G401.6 (cell line): ENCODE measurements around the gene KIF1B.
"Not testable (repeated sequence)": the region's sequence is repeated elsewhere in the genome, so short reads cannot be mapped to it uniquely, and the experiment has no call there.

Experiments
- FAIRE-seq: peaks from 2 replicates; lab custom pipeline; 2012; peaks lifted over from hg19 to GRCh38; lab: Jason Lieb, UNC

Gene KIF1B

DNA sequence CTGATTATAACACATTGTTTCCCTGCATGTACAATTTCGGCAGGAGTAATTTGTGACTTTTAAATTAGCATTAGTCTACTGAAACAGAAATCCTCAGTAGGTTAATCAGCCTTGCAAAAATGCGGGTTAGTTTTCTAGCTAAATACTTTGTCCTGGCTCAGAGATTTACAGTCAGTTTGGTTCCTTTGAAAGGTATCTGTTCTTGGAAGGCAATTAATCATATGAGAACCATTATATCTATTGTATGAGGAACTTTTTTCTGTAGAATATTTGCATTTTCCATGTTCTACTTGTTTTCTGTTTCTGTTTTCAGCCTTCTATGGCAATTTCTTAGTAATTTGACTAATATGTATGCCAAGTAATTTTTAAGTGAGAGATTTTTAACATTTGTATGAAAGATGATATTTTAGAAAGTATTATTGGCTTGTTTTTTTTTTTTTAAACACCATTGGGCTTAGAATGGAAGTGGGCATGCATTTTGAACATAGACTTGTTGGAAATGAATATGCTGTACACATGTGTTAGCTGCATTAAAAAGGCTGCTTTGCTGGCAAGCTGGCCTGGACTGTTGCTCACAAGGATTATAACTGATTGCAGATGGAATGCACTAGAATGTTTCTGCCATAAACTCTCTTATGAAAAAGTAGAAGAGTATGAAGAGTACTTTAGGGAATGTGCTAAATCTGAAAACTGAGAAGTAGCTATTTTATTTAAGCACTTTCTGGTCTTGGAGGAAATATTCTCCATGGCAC, 26.2 kb downstream of the KIF1B start:
- FAIRE-seq = no peak

DNA sequence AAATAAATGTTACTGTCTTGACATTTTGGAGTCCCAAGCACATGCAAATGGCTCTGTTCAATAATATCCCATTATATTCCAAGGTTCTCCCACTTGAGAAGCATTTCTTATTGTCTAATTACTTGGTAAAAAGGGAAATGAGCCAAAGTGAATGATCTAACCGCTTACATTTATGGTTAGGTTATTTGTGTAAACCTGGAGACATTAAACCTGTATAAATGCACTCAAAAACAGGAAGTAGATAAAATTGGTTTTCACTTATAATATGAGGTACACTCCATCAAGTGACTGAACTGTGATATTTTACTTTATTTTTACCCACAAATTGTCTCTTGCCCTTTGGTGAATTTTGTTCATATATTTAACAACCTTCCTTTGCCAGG, 26.8 kb downstream of the KIF1B start:
- FAIRE-seq = no peak

DNA sequence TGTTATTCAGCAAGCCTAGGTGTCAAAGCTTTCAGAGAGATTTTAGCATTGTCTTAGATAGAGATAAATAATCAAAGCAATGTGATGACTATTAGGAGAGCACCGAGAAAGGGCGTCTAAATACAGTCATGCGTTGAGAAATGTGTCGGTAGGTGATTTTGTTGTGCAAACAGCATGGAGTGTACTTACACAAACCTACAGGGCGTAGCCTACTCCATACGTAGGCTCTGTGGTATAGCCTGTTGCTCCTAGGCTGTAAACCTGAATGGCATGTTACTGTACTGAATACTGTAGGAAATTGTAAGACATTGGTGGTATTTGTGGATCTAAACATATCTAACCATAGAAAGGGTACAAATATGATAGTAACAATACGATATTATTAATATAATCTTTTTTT, 31.8 kb downstream of the KIF1B start:
- FAIRE-seq = no peak

DNA sequence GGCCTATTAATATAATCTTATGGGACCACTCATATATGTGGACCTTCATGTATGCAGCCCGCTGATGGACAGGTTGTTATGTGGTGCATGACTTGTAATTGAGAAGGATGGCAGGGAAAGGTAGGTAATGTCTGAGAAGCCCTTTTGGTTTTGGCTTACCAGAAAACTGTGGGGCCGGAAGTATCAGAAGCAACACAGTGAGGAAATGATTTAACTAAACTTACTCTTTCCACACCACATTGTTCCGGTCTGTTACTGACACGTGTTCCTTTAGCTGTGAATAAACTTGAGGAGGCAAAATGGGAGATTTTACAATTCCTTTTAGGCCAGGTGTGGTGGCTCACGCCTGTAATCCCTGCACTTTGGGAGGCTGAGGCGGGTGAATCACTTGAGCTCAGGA, 32.4 kb downstream of the KIF1B start:
- FAIRE-seq = no peak

DNA sequence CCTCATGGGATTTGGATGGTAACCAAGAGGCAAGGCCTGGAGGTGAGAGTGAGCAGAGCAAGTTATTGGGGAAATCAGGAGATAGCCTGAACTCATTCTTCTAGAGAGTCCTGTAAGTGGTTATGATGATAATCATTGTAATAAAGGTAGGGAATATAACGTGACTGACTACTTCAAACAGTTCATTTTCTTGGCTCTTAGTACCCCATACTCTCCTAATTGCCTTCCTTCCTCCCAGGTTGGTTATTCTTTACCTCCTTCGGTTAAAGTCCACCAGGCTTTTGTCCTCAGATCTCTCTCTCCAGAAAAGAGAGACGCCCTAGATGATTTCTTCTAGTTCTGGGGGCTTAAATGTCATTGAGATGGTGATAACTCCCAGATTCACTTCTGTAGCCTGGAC, 35.3 kb downstream of the KIF1B start:
- FAIRE-seq = no peak

DNA sequence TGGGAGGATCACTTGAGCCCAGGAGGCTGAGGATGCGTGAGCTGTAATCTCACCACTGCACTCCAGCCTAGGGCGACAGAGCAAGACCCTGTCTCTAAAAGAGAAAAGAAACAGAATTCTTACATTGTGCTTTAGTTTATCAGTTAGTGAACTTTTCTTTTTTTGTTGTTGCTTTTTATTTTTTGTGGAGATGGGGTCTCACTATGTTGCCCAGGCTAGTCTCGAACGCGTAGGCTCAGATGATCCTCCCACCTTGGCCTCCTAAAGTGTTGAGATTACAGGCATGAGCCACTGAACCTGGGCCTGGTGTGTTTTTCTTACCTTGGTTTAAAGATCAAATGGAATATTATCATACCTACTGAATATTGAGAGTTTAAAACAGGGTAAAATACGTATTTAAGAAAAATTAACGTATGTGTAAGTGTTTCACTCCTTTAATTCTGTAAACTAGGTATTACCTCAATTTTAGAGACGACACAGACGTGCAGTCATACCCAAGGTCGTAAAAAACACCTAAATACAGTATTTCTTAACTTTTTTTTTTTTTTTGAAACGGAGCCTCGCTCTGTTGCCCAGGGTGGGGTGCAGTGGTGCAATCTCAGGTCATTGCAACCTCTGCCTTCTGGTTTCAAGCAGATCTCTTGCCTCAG, 39.6 kb downstream of the KIF1B start:
- no peak for FAIRE-seq

DNA sequence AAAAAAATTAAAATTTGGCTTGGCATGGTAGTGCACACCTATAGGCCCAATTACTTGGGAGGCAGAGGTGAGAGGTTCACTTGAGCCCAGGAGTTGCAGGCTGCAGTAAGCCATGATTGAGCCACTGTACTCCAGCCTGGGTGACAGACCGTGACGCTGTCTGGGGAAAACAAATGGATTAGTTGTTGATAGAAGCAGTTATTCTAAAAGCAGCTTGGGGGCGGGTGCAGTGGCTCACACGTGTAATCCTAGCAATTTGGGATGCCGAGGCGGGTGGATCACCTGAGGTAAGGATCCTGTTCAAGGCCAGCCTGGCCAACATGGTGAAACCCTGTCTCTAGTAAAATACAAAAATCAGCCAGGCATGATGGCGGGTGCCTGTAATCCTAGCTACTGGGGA, 40.3 kb downstream of the KIF1B start:
- FAIRE-seq = no peak

DNA sequence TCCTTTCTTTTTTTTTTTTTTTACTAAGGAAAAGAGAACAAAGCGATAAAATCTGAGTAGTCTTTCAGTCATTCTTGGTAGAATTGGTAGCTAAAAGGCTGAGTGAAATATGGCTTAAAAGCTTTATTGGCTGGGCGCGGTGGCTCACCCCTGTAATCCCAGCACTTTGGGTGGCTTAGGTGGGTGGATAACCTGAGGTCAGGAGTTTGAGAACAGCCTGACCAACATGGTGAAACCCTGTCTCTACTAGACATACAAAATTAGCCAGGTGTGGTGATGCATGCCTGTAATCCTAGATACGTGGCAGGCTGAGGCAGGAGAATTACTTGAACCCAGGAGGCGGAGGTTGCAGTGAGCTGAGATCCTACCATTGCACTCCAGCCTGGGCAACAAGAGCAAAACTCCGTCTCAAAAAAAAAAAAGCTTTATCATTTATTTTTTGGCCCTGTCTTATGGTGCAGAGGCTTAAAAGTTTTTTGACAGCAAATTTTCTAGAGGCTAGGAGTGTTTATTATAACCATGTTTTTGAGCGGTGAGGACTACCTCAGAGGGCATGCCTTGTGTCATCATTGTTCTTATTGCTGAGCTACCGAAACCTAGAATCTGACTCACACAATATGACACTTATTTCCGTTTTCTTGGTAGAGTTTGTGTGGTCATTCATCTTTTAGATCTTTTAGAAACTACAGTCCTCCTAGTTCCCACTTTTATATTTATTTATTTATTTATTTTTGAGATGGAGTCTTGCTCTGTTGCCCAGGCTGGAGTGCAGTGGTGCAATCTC, 41.1 kb downstream of the KIF1B start:
- FAIRE-seq = not testable (repeated sequence)

DNA sequence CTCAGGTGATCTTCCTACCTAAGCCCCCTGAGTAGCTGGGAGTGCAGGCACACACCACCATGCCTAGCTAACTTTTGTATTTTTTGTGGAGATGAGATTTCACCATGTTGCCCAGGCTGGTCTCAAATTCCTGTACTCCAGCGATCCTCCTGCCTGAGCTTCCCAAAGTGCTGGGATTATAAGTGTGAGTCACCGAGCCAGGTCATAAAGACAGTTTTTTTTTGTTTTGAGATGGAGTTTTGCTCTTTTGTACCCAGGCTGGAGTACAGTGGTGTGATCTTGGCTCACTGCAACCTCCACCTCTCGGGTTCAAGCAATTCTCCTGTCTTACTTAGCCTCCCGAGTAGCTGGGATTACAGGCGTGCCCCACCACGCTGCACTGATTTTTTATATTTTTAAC, 42.1 kb downstream of the KIF1B start:
- no peak for FAIRE-seq

DNA sequence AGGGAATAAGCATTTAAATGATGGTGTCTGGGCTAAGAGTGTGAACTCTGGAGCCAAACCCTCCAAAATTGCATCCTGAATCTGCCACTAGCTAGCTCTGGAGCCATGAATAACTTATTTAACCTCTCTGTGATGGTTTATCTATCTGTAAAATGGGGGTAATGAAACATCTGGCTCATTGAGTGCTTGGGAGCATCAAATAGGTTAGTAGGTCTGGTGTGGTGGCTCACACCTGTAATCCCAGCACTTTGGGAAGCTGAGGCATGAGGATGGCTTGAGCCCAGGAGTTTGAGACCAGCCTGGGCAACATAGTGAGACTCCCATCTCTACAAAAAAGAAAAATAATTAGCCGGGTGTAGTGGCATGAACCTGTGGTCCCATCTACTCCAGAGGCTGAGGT, 42.8 kb downstream of the KIF1B start:
- no peak for FAIRE-seq

DNA sequence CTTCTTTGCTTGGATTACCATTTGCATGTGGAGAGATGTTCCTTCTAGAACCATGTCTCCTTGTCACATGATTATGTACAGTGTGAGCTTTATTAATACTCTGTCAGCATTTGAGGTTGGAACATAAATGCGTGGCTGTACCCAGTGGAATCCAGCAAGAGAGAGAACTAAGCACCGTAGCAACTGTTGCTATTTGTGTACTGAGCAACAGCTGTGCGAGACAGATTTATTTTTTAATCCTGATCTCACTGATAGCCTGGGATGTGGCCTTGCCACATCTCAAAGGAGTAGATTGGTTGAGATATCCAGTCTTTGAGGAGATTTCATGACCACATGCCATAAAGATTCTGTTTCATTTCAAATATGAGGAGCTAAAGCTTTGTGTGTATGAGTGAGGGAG, 43.4 kb downstream of the KIF1B start:
- no peak for FAIRE-seq

DNA sequence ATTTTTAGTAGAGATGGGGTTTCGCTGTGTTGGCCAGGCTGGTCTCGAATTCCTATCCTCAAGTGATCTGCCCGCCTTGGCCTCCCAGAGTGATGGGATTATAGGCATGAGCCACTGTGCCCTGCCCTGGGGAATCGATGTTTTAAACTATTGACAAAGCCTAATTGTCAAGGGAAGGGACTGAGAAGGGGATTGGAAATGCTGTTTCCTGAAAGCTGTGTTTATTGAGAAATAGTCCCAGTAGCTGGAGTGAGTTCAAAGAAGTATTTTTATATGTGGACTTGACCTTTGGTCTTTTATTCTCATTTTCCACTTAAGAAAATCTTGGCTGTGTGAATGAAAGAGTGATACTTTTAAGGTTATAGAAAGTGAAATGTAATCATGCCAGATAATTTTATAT, 47.5 kb downstream of the KIF1B start:
- no peak for FAIRE-seq

DNA sequence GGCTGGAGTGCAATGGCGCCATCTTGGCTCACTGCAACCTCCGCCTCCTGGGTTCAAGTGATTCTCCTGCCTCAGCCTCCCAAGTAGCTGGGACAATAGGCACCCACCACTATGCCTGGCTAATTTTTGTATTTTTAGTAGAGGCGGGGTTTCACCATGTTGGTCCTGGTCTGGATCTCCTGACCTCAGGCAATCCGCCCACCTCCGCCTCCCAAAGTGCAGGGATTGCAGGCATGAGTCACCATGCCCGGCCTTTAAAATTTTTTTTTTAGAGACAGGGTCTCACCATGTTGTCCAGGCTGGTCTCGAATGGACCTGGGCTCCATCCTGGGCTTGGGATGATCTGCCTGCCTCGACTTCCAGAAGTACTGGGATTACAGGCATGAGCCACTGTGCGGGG, 49.2 kb downstream of the KIF1B start:
- FAIRE-seq = not testable (repeated sequence)

DNA sequence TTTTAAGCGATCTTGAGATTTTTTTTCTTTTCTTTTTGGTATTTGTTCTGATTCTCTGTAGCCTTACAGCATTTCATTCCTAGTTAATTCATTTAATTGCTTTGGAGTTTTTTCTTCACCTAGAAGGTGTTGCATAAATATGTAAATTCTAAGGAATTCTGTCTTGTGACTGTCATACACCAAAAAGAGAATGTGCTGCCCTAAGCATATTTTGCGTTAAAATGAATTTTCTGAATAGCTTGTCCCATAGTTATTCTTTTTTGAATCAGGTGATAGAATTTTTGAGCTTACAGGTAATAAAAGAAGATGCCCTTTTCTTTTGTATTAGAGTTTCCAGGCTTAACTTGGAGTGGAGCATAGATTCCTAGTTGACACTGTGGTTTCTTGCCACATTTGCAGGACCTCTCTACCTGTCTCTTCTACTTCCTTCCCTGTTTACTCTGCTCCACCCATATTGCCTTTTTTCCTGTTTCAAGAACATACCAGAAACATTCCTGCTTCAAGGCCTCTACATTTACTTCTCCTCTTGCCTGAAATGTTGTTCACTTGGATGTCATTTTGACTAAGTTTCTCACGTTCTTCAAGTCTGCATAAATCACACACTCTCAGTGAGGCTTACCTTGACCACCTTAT, 53.2 kb downstream of the KIF1B start:
- no peak for FAIRE-seq

DNA sequence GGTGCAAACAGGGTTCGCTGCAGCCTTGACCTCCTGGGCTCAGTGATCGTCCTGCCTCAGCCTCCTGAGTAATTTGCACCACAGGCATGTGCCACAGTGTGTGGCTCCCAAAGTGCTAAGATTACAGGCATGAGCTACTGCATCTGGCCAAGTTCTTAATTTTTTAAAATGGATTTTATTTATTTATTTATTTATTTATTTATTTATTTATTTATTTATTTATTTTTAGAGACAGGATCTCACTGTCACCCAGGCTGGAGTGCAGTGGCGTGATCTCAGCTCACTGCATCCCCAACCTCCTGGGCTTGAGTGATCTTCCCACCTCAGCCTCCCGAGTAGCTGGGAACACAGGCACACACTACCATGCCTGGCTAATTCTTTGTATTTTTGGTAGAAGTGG, 54.7 kb downstream of the KIF1B start:
- no peak for FAIRE-seq

DNA sequence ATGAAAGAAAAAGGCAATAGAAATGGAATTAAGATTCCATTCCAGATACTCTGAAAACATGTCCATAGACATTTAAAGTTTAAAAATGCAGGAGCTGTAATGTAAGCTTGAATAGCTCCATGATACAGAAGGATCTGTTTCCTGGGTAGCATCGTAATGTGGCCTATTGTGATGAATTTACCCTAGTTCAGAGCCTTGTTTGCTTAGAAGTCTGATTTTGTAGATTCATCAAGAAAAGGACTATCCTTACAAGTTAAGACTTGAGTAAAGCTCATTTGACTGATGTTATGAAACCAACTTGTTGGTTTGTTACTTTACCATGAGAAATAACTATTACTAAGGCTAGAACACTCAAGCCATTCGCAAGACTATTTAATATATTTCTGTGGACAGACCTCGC, 55.5 kb downstream of the KIF1B start:
- no peak for FAIRE-seq

DNA sequence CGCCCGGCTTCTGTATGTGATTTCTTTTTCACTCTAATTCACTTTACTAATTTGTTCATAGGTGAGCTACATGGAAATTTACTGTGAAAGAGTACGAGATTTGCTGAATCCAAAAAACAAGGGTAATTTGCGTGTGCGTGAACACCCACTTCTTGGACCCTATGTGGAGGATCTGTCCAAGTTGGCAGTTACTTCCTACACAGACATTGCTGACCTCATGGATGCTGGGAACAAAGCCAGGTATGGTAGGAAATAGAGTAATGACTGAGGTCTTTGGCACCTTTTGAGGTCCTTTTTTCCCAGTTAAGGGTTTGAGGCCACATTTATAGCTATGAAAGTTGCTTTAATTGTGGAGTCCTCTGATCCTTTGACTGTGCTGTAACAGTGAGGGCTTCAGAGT, 56.9 kb downstream of the KIF1B start:
- no peak for FAIRE-seq

DNA sequence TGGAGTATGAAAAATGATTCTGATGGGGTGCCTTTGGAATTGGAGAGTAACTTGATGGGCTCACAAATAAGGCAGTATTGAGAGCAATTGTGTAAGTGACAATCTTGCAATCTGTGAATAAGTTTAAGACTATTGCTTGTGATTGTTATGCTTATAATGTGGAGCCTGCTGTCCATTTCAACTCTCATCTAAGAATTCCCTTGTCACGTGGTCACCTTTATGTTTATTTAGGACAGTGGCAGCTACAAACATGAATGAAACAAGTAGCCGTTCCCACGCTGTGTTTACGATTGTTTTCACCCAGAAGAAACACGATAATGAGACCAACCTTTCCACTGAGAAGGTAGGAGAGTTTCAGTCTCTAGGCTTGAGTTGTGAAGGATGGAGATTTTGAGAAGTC, 57.6 kb downstream of the KIF1B start:
- FAIRE-seq = no peak

DNA sequence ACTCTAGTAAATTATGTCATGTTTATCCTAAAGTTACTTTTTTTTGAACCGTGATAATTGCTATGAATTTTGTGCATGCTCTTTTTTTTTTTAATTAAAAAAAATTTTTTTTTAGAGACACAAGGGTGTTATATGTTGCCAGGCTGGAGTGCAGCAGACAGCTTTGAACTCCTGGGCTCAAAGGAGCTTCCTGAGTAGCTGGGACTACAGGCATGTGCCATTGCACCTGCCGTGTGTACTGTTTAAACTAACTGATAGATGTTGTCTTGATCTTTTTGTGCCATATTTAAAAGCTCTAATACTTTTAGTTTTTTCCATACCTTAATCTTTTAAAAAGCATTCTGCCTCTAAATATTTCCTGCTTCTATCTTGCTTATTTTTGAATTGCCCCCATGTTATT, 60.7 kb downstream of the KIF1B start:
- FAIRE-seq = no peak

DNA sequence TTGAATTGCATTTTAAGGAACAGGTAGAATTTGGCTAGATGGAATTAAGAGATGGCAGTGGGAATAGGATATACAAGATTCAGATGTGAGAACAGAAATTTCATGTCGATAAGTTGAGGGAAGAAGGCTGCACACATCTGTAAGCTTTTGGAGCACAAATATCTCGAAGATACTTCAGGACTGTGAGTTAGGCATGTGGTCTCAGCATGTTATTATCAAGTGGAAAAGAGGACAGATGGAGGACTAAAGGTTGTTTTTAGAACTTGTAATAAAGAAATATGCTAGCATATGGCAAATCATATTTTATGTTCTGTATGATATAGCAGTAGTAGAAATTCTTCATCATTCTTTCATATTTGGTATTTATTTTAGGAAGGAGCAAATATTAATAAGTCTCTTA, 61.5 kb downstream of the KIF1B start:
- FAIRE-seq = no peak

DNA sequence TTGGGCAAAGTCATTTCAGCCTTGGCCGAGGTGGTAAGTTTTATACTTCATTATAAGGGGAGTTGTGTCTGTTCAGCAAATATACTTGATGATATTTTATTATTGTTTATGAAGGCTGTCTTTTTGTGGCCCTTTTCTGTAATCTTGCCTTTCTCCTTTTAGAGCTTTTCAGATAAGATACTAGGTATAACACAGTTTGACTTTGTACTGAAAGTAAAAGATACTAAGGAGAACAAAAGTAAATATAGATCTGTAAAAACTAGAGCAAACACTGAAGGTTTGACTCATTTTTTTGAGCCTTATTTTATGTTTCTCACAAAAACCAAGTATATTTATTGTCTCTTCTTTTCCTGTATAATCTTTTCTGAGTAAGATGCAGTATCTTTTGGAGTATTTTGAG, 61.9 kb downstream of the KIF1B start:
- no peak for FAIRE-seq

DNA sequence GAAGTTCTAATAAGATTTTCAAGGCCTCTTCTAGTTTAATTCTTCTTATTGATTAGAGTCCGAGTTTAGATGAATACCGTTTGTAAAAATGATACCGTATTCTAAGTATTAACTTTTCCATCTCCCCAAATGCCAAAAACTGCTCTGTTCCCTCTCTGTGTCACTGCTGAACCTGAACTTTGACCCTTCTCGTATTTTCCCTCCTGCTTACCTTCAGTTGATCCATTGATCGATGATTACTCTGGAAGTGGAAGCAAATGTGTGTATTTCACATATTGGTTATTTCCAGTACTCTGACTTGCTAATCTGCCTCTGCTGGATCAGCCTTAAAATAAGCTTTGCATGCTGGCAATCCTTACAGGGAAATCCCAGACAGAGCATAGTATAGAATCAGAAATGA, 68.5 kb downstream of the KIF1B start:
- FAIRE-seq = no peak
